NCI-H146 treated with DMSO at 0.1 percent for 48 hours (cell line): ENCODE data around the gene PALMD.

Experiments used
- DNase-seq: peaks from one replicate; lab custom pipeline; 2025; ENCODE audit not compliant: unreplicated experiment; lab: John Stamatoyannopoulos, UW

PALMD gene

DNA sequence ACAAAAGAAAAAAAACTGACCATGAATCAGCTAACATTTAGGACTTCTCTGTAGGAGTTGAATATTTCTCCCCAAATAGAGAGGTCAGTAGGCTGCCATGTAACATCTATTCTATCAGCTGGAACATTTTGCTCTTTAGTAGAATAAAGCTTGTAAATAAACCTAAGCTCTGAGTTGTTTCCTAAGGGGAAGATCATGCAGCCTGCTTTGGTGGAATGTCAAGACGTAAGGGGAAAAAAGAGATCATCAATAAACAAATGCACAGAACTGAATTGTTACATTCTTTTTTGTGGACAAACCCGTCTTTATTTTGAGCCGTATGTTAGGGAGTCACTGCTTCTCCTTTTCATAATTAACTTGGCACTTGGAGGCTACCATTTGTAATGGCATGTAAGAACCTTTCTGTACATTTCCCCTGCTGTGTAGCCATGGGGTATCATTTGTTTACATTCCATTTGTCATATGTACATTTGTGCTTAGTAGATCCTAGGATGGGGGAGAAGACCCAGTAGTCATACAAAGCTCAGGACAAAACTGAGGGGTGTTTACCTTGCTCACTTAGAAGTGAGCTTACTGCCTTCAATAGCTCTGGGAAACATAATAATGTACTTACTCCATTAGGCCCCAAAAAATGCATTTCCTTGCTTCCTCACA, 10.8 kb upstream of the PALMD start:
- DNase-seq: no peak

DNA sequence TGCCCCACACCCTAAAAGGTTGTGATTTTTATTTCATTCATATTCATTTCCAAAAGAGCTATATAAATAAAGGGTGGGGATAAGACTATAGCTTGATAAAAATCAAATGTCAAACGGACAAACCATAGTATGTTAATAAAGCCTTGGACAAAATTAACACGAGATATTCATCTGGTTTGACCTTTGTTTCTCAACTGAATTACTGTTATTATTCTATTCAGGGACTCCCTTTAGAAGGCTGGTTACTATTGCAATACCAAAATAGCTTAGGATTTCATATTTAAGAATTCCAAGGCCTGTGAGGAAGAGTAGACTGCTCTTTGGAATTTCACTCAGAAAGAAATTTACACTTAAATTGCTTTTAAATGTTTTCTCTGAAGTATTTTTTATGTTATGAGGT, 10.2 kb upstream of the PALMD start:
- DNase-seq: no peak

DNA sequence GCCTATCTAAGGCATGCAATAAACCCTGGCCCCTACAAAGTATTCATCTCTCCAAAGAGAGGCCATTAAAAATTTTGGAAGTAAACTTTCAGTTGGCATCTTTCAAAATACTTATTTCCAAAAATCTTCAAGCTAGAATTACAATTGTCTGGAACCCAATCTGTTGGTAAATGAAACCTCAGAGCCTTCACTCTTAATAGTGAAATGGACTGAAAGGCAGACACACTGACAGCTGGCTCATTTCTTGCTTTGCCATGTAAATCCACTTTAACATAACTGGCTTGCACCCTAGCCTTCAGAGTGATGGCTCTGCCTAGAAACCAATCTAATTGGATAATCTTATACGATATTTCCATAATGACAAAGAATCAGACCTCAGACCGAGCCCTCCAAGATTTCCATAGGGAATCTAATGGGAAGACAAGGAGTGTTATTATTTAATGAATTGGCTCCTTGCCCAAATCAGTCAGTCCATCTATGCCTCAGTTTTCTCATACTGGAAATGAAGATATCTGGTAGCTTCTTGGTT, 9.2 kb upstream of the PALMD start:
- DNase-seq: no peak

DNA sequence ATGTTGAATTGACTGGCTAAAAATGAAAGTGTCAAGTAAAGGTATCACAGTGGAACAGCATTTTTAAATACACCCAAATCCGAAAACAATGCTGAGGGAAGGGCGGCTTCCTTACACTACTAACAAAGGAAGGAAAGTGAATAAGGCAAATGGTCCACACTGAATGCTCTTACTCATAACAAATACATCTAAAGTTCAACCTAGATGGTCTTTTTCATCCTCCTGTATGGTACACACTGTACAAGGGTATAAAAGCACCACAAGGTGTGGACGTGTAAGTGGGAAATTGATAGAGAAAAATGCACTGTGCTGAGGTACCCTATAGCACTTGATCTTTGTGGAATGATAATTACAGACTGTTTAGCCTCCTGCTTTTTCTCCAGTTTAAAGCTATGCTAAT, 7.1 kb upstream of the PALMD start:
- no peak for DNase-seq

DNA sequence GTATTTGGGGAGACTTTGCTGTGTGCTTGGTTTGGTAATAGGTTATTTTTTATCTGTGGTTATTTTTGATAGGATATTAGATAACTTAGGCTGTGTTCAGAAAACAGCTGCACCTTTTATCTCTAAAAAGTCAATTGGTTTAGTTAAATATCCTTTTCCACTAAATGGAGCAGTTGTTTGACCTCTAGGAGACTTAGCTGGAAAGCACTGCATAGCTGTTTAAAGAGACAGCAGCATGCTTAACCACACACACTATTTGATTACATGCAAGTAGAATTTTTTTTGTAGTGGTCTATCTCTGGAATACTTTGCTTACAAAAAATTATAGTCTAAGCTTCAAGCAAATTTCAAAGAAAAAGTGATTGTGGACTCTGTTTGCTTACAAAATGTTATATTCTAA, 6.5 kb upstream of the PALMD start:
- no peak for DNase-seq

DNA sequence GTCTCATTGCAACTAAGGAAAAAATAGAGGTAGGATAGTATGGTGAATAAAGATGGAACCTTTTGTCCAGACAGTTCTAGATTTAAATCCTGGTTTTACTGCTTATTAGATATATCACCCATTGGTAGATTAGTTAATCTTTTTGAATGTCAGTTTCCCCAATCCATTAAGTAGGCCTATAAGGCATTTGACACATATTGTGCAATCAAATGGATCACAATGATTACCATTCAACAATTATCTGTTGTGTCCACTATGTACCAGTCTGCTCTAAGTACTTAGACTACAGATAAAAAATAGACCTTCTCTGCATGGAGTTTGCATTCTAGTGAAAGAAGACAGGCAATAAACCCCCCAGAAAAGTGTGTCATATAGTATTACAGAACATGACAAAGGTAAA, 6.0 kb upstream of the PALMD start:
- no peak for DNase-seq

DNA sequence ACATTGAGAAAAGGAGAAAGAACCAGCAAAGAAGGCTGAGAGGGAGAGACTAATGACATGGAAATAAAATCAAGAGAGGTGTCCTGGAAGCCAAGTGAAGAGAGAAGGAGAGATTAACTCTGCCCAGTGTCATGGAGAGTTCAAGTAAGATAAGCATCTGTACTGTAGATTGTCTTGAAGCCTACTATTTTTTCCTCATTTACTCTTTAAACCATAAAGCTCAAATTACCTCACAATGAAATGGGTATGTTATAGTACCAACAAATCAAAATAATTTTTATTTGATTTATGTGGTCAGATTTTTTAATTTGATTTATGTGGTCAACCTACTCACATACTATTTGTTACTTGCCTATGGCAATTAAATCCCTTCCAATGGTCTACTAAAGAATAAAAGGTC, 5.2 kb upstream of the PALMD start:
- DNase-seq: no peak

DNA sequence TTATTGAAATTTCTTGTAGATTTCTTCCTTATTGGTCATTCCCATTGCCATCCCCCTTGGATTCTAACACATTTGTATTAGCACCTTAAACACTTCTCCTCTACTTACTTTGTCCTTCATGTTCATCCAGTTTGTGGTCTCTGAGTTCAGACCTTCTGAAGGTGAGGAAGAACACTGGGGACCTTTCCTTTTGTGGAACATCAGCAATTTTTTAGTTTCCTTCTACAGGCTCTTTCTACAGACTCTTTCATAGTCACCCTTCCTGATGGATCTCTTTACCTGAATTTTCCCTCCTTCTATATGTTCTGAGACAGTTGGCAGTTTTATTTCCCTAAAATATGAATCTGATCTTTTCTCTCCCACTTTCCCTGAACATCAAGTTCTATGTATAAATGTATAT, 4.4 kb upstream of the PALMD start:
- DNase-seq: no peak

DNA sequence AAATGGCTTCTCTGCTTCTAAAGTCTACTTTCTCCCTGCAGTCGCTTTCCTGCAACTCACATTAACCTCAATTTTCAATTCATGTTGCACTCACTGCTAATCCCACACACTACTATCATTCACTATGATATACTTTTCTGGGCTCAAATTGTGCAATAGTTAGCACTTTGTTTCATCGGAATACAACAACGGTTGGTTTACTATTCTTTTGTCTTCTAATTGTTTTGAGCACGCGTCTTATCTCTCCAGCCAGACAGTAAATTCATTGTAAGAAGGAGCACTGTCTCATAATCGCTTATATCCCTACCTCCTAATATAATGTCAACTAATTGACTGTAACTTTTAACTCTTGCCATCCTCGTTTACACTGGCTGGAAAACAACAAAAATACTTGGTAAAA, 3.9 kb upstream of the PALMD start:
- DNase-seq: no peak

DNA sequence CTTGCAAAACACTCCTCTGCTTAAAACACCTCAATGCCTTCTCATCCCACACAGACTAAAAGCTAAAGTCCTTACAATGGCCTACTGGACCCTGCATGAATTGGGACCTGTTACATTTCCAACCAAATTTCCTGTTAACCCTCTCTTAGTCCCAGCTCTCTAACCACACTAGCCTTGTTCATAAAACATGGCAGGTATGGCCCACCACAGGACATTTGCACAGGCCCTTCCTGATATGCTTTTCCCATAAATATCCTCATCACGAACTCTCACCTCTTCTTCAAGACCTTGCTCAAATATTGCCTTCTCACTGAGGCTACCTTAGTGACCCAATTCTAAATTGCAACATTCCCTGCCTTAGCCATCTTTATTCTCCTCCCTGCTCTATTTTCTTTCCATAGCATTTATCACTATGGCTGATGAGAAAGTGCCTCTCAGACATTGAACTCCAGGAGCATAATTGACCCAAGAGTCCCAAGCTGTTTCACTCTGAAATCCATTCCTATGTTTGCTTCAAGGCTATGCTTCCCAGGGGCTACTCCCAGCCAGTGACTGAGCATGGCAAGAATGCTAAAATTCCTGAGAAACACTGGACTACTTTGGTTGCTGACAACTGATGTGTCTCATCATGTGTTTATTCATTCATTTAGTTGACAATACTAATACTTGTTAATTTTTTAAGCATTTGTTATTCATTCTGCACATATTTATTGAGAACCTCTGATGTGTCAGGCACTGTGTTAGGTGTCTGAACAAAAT, 2.7 kb upstream of the PALMD start:
- no peak for DNase-seq

DNA sequence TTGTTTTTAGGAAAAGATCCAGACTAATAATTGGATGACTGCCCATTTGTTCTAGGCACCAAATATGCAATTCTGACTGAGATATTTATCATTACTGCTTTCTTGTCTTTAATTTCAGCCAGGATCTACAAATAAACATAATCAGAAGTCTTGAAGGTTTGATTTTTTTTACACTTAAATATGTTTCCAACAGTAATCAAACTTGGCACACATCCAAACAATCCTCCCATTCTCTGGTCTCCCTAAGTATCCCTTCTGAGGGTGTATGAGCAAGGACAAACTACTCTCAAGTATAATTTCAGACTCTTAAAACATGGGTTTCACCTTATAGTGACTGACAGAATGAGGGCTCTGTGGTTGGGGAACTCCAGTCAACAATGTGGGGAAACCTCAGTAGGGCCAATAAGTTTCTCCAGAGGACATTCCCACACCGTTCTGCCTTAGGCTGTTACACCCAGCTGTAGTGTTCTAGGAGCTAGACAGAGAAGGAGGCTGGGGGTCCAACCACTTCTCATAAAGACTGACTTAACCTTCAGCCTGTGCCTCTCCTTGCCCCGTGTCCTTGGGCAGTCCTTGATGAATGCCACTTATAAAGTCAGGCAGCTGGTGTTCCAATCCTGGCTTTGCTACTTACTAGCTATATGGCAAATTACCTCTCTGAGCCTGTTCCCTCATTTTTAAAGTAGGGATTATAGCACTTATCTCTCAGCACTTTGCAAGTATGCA, 1.5 kb upstream of the PALMD start:
- DNase-seq: no peak

DNA sequence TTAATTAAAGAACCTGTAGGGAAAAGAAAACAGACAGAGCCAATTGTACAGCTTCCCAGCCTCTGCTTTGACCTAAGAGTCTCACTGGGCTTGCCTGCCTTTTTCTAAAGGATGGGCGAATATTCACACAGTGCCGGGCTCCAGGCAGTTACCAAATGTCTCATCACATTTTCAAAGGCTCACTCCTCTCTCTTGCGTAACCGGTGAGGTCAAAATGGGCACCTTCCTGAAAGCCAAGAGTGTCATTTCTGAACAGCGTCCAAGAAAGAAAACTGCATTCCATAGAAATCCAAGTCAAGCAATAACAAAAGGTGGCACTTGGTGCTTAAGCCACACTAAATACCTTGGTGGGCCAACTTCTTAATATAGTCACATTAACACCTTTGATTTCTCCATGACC, 710 bp upstream of the PALMD start:
- DNase-seq: no peak

DNA sequence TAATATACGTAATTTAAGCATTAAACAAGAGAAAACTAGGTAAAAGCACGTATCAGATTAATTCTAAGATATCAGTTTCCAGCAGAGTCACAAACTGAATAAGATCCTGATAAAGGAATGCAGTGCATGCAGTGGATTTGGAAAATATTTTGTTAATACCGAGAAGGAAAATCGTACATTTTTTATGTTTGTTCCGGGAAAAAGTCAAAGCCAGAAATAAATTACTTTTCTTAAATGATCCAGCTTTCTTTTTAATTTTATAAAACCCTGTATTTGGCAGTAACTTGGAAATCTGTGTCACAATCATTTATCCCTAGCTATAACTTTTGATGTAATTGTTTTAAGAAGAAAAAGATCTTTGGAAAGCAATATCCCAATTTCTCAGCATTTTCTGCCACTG, 955 bp downstream of the PALMD start:
- DNase-seq: no peak

DNA sequence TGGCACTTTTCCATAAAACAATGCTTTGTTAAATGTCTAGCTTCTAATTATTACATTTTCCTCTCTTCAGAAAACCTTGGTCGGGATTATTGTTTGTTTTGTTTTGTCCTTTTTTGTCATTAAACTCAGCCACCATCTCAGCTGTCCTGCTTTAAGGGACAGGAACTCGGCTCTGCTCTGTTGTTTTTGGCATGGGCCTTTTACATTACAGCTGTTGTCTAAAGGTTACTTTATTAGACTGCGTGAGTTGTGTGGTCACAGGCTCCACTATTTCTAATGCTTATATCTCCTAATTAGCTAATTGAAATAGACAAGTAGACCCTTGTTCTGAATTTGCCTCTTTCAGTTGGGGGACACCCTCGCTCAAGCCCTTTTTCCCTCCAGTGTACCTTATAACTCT, 1.6 kb downstream of the PALMD start:
- no peak for DNase-seq

DNA sequence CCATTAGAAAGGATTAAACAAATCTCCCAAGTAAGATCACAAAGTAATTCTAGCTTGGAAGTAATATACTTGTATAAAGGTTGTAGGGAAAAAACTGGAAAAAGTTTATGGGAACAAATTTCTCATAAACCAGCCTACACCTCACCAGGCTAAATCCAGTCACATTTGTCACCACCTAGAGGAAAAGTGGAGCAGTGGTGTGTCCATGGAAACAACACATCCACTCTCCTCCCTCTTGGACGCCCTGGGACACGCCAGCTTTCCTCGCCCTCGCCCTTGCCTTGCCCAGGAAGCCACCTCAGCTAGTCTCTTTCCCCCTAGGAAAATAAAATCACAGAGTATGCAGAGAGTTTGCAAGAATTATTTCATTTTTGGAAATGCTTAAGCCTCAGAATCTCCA, 2.2 kb downstream of the PALMD start:
- no peak for DNase-seq

DNA sequence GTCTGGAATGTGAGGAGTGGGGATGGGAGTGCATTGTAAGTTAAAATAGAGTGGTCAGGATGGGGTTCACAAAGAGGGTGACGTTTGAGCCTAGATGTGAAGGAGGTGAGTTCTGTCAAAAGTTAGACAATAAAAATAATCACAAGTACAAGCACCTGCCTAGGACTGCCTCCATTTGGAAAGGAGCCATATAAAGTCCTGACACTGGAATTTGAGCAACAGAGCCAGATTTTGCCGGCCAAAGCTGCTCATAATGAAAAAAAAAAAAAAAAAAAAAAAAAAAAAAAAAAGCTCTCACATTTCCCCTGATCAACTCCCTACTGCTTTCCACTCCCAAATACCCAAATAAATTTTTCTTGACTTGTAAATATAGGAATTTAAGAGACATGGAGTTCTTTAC, 4.1 kb downstream of the PALMD start:
- DNase-seq: no peak

DNA sequence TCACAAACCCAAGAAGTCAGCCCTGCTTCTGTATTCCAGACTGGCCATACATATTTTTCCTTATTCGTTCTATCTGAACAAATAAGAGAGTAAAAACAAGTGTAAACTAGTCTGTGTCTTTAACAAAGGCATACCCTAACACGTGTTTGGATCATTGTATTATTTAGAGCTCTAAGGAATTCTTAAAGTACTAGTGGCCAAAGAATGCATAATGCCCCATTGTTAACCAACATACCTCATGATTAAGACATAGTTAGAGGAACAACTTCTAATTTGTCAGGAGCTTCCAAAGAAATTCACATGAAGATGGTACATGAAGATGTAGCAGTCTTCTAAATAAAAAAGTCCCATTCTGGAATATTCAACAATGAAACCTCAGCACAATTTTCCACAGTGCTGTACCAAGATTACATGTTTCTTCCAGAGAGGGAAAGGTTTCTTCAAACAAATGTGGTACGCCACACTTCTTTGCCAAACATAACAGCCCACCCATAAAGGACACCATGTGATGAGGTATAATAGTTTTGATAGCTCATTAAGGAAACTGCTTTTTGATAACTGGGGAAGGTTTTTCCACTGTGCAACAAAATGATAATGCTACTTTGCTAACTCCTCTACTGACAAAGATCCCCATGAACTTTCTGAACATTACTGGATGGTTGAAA, 5.0 kb downstream of the PALMD start:
- DNase-seq: no peak

DNA sequence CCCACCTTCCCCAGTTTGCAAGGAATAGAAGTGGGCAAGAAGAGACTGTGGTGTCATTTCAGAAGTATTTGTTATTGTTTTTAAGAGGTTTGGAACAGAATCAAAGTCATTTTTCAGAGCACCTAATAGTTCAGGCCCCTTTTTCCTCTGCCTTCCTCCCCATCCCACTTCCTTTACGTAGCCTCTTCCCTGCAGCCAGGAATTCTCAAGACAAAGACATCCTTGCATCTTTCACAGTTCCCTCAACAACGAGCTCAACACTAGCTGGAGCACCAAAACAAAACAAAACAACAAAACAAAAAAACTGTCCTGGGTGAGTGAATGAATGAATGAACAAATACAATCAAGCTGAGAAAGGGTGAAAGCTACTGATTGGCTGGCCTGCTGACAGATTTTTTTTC, 7.0 kb downstream of the PALMD start:
- DNase-seq: no peak

DNA sequence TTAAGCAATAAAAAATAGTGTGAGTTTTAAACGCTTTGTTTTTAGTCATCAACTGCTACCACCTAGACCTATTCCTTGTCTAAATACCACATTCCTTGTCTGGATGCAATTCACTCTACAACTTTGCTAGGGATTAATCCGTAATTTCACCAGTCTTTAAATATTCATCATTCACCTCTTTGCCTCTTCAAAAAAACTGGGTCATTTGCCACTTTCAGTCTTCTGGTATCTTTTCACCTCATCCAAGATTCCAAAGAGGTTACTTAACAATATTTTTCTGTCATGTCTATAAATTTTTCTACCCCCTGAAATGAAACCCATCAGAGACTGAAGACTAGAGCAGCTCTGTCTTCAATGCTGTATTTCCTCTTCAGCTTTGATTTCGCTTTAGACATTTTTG, 9.5 kb downstream of the PALMD start:
- DNase-seq: no peak

DNA sequence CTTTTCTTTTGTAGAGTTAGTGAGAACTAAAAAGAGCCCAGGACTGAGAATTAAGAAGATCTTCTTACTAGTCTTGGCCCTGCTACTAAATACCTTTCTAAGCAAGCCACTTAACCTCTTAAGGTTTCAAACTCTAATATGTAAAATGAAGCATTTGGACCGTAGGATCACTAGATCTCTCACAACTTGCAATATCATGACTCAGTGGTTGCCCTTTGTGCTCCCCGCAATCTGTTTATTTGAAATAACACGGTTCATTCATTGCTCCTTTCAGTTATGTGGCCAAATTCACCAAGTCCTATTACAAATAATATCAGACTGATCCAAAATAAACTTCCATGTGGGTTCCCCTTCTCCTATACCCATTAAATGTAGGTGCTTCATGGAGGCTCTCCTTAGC, 10.8 kb downstream of the PALMD start:
- DNase-seq: no peak

DNA sequence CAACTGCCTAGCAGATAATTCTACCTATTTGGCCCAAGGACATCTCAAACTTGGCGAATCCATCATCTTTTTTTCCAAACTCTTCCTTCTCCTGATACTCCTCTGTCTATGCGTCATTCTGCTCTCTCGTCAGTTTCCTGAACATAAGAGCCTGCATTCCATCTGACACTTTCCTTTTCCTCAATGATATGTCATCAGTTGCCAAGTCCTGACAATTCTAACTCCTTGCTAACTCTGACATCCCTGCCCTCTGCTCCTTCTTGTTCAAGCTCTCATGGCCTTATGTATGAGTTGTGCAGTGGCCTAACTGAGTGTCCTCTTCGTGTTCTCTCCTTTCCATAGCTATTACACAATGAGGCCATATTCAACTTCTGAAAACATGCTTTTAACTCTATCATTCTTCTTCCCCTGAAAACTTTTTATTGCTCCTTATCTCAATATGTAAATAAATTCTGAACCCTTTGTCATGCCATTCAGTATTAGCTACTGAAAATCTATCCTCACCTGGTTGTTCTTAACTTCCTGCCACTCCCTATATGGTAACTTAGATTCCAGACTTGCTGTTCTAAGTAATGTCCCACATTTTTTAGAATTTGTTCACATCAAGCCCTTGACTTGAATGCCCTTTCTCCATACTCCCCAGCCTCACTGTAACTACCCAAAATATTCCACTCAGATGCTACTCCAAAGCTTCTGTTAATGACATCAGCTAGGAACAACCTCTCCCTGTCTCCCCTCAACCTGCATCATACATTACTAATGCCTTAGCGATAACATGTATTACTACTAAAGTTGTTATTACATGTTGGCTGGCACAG, 11.5 kb downstream of the PALMD start:
- no peak for DNase-seq
